Neuronal stem cell (in vitro differentiated cells): ENCODE measurements around the gene GATAD2A.

Experiments used
- DNase-seq: peaks from one replicate; pipeline ENCODE4 v3.0.0-alpha.2; 2013; ENCODE audit warnings: low spot score
- H2AFZ ChIP-seq: one replicate; pipeline ENCODE4 v1.6.1; 2013; ENCODE audit warnings: mild to moderate bottlenecking, low read length, inconsistent platforms
- H2AK5ac ChIP-seq: 2 replicates; pipeline ENCODE4 v1.6.1; 2013; ENCODE audit warnings: low read depth, mild to moderate bottlenecking, inconsistent platforms, low read length, moderate library complexity, mixed read lengths
- H2BK120ac ChIP-seq: 2 replicates; pipeline ENCODE4 v1.6.1; 2013; ENCODE audit warnings: low read depth, mild to moderate bottlenecking, inconsistent platforms, low read length, moderate library complexity, mixed read lengths
- H2BK12ac ChIP-seq: one replicate; pipeline ENCODE4 v1.6.1; 2013; ENCODE audit warnings: low read length, inconsistent platforms
- H2BK15ac ChIP-seq: 2 replicates; pipeline ENCODE4 v1.6.1; 2013; ENCODE audit warnings: mild to moderate bottlenecking, low read length, inconsistent platforms, mixed read lengths
- H2BK5ac ChIP-seq: one replicate; pipeline ENCODE4 v1.6.1; 2013; ENCODE audit warnings: inconsistent platforms, mild to moderate bottlenecking, low read length, moderate library complexity
- H3K14ac ChIP-seq: one replicate; pipeline ENCODE4 v1.6.1; 2013; ENCODE audit warnings: low read length, inconsistent platforms
- H3K18ac ChIP-seq: 2 replicates; pipeline ENCODE4 v1.6.1; 2013; ENCODE audit warnings: low read length, inconsistent platforms
- H3K23ac ChIP-seq: 2 replicates; pipeline ENCODE4 v1.6.1; 2013; ENCODE audit warnings: low read depth, mild to moderate bottlenecking, mixed read lengths, low read length, inconsistent platforms; ENCODE audit not compliant: poor library complexity
- H3K27ac ChIP-seq: replicated peaks from 3 replicates; pipeline ENCODE4 v1.5.1; 2013; ENCODE audit warnings: low read length, inconsistent platforms
- H3K27me3 ChIP-seq, 3 experiments: 2 replicates each; pipeline ENCODE4 v1.6.1; 2013; ENCODE audit warnings: low read length in 3 of 3, mild to moderate bottlenecking in 2 of 3, inconsistent platforms in 1 of 3, low read depth in 1 of 3, mixed read lengths in 1 of 3, moderate library complexity in 1 of 3; ENCODE audit not compliant: control insufficient read depth in 3 of 3, insufficient read depth in 3 of 3
- H3K36me3 ChIP-seq, 2 donors: replicated peaks in 1 of 2; 2 replicates each; pipeline ENCODE4 v1.6.1; 2013; ENCODE audit warnings: low read length in 2 of 2; ENCODE audit not compliant: control insufficient read depth in 2 of 2, insufficient read depth in 2 of 2
- H3K4ac ChIP-seq: 2 replicates; pipeline ENCODE4 v1.6.1; 2013; ENCODE audit warnings: inconsistent platforms, mild to moderate bottlenecking, low read length, moderate library complexity
- H3K4me1 ChIP-seq, 2 donors: 1 replicate in 1 of 2; 2 replicates in 1 of 2; pipeline ENCODE4 v1.6.1; 2013; ENCODE audit warnings: low read length in 2 of 2, low read depth in 1 of 2; ENCODE audit not compliant: control insufficient read depth in 2 of 2, insufficient read depth in 1 of 2
- H3K4me2 ChIP-seq: one replicate; pipeline ENCODE4 v1.6.1; 2013; ENCODE audit warnings: mild to moderate bottlenecking, low read length, inconsistent platforms; ENCODE audit not compliant: insufficient read depth, poor library complexity, severe bottlenecking
- H3K4me3 ChIP-seq, 2 donors: 2 replicates each; pipeline ENCODE4 v1.5.1; 2013; ENCODE audit warnings: low read length in 2 of 2, mild to moderate bottlenecking in 2 of 2, inconsistent platforms in 1 of 2, moderate library complexity in 1 of 2
- H3K79me1 ChIP-seq: one replicate; pipeline ENCODE4 v1.6.1; 2013; ENCODE audit warnings: low read depth, mild to moderate bottlenecking, inconsistent platforms, low read length, moderate library complexity
- H3K9ac ChIP-seq: one replicate; pipeline ENCODE4 v1.6.1; 2013; ENCODE audit warnings: mild to moderate bottlenecking, low read depth, low read length, inconsistent platforms; ENCODE audit not compliant: poor library complexity
- H3K9me3 ChIP-seq, 2 donors: replicated peaks in 1 of 2; 2 replicates each; pipeline versions ENCODE3 to v1.6.1; 2013; ENCODE audit warnings: low read length in 2 of 2, mild to moderate bottlenecking in 2 of 2, inconsistent platforms in 1 of 2, low read depth in 1 of 2, mixed read lengths in 1 of 2, moderate library complexity in 1 of 2; ENCODE audit not compliant: control insufficient read depth in 2 of 2, insufficient read depth in 1 of 2
- H4K8ac ChIP-seq: one replicate; pipeline ENCODE4 v1.6.1; 2013; ENCODE audit warnings: low read depth, mild to moderate bottlenecking, inconsistent platforms, low read length, moderate library complexity
- H4K91ac ChIP-seq: one replicate; pipeline ENCODE4 v1.6.1; 2013; ENCODE audit warnings: low read length, low read depth, mild to moderate bottlenecking, inconsistent platforms; ENCODE audit not compliant: poor library complexity
- WGBS, 2 donors: extraction: QIAGEN DNeasy Blood & Tissue Kit; methylation state at CpG; one replicate each; pipeline ENCODE4 v1.1.7; 2013; ENCODE audit warnings: missing lambda C conversion rate in 2 of 2, mixed read lengths in 1 of 2; ENCODE audit not compliant: insufficient read length in 2 of 2, insufficient replicate concordance in 1 of 2; ENCODE audit errors: extremely low coverage in 2 of 2; 5-methylcytosine and 5-hydroxymethylcytosine counted together

Gene GATAD2A

GRCh38 chr19:19385896-19386869 is 19.3 kb upstream of the GATAD2A start:
- peak overlapping the region; percentile 31 for H3K23ac ChIP-seq
- H2BK5ac ChIP-seq, result peak overlapping the region; percentile 53
- H2BK15ac ChIP-seq, result peak overlapping the region; percentile 58
- peaks cover 10 to 11% of the 10 kb centered on the region in 2 donors for H3K4me1 ChIP-seq
- peaks cover 0 to 12% of the 10 kb centered on the region in 2 donors for H3K36me3 ChIP-seq
- peak overlapping the region; percentile 90 for H3K27ac ChIP-seq
- H3K27me3 ChIP-seq, result no peaks in the 10 kb centered on the region
- H2AFZ ChIP-seq, result peak overlapping the region; percentile 84
- peak overlapping the region; percentile 96 for H3K4me2 ChIP-seq
- peak overlapping the region; percentile 76 for H3K4ac ChIP-seq
- H3K9ac ChIP-seq, result peak overlapping the region; percentile 90
- peaks cover 2 to 13% of the 10 kb centered on the region in 2 donors for H3K9me3 ChIP-seq
- H3K18ac ChIP-seq, result peak overlapping the region; percentile 85
- H3K4me3 ChIP-seq, result peak overlapping the region; percentile 91 to 98
- H2BK12ac ChIP-seq, result no peak overlapping the region
- H4K91ac ChIP-seq, result no peak overlapping the region
- H3K79me1 ChIP-seq, result peaks cover 5% of the 10 kb centered on the region
- DNase-seq, result no peak
- peak overlapping the region; percentile 61 for H2AK5ac ChIP-seq
- no peak overlapping the region for H4K8ac ChIP-seq
- peak overlapping the region; percentile 82 for H3K14ac ChIP-seq
- WGBS, 2 donors, result no CpG with 5 or more reads among the region's 75 CpGs
- H2BK120ac ChIP-seq, result no peak overlapping the region

GRCh38 chr19:19387108-19387507 is 18.4 kb upstream of the GATAD2A start:
- no CpG with 5 or more reads among the region's 5 CpGs for WGBS, 2 donors
- no peak overlapping the region for H3K14ac ChIP-seq
- peak overlapping the region; percentile 96 for H3K4me2 ChIP-seq
- H2AFZ ChIP-seq, result no peak overlapping the region
- H4K8ac ChIP-seq, result no peak overlapping the region
- peak overlapping the region in 1 of 2 donors; percentile 91 for H3K4me3 ChIP-seq
- H3K4me1 ChIP-seq, result peaks cover 10 to 11% of the 10 kb centered on the region in 2 donors
- H3K4ac ChIP-seq, result no peak overlapping the region
- H2BK15ac ChIP-seq, result no peak overlapping the region
- H2BK5ac ChIP-seq, result no peak overlapping the region
- peaks cover 2 to 13% of the 10 kb centered on the region in 2 donors for H3K9me3 ChIP-seq
- H3K18ac ChIP-seq, result no peak overlapping the region
- DNase-seq, result no peak
- H3K9ac ChIP-seq, result no peak overlapping the region
- no peak overlapping the region for H3K23ac ChIP-seq
- no peak overlapping the region for H2BK12ac ChIP-seq
- H3K27me3 ChIP-seq, result no peaks in the 10 kb centered on the region
- H3K27ac ChIP-seq, result no peak overlapping the region
- H2AK5ac ChIP-seq, result no peak overlapping the region
- H4K91ac ChIP-seq, result no peak overlapping the region
- H3K79me1 ChIP-seq, result peaks cover 5% of the 10 kb centered on the region
- H3K36me3 ChIP-seq, result peaks cover 0 to 12% of the 10 kb centered on the region in 2 donors
- H2BK120ac ChIP-seq, result no peak overlapping the region

GRCh38 chr19:19388568-19389555 is 16.6 kb upstream of the GATAD2A start:
- peaks cover 5% of the 10 kb centered on the region for H3K79me1 ChIP-seq
- no peak overlapping the region for H3K4ac ChIP-seq
- no peak overlapping the region for H2AK5ac ChIP-seq
- no peak overlapping the region for H3K23ac ChIP-seq
- DNase-seq, result no peak
- no peak overlapping the region for H3K4me3 ChIP-seq
- H3K9ac ChIP-seq, result no peak overlapping the region
- peaks cover 0 to 12% of the 10 kb centered on the region in 2 donors for H3K36me3 ChIP-seq
- H3K27ac ChIP-seq, result no peak overlapping the region
- no peak overlapping the region for H4K8ac ChIP-seq
- H2BK15ac ChIP-seq, result no peak overlapping the region
- H4K91ac ChIP-seq, result no peak overlapping the region
- H3K18ac ChIP-seq, result no peak overlapping the region
- H3K4me2 ChIP-seq, result no peak overlapping the region
- no peak overlapping the region for H2AFZ ChIP-seq
- no peak overlapping the region for H2BK12ac ChIP-seq
- H3K9me3 ChIP-seq, result peaks cover 2 to 11% of the 10 kb centered on the region in 2 donors
- H2BK120ac ChIP-seq, result no peak overlapping the region
- H3K14ac ChIP-seq, result no peak overlapping the region
- WGBS, 2 donors, result no CpG with 5 or more reads among the region's 13 CpGs
- no peaks in the 10 kb centered on the region for H3K27me3 ChIP-seq
- H3K4me1 ChIP-seq, result peaks cover 10 to 11% of the 10 kb centered on the region in 2 donors
- no peak overlapping the region for H2BK5ac ChIP-seq
